H1 (cell line): ENCODE results near the gene CDK15. TPM values are rescaled to one million over a fixed set of nuclear protein-coding genes. Genes with fewer than 3 reads are reported as not detected.

ENCODE experiments used
- ATF2 ChIP-seq: IDR thresholded peaks from 2 replicates; pipeline ENCODE4 v1.6.1; 2012; ENCODE audit warnings: low read length, inconsistent platforms
- polyA plus RNA-seq, 7 experiments: library from polyadenylated mRNA; depleted of rRNA in 3 of 7; stranded (reverse) in 5 of 7; unstranded in 2 of 7; fragments of >200 nt in 5 of 7; fragments of 200-250 nt in 2 of 7; gene quantifications; 1 replicate in 5 of 7; 2 replicates in 1 of 7; 4 replicates in 1 of 7; pipeline versions ENCODE4 v1.2.1 to v1.2.3, GENCODE V29; 2011 to 2013; ENCODE audit warnings: missing spikeins in 2 of 7, mixed read lengths in 2 of 7
- total RNA-seq: library from RNA; stranded (reverse); fragmentation: NEBNext Ultra II Directional; extraction: Animal tissue kit (Norgen Biotek cat#: 25700); gene quantifications from 2 replicates; pipeline ENCODE4 v1.2.1, GENCODE V29; 2021

Gene CDK15
- total and polyA plus RNA-seq, 2 of the 8 experiments (the other 6 are each of a cell fraction or from before 2014, with no cell fraction given), result 0.03 TPM; not detected in 1

DNA sequence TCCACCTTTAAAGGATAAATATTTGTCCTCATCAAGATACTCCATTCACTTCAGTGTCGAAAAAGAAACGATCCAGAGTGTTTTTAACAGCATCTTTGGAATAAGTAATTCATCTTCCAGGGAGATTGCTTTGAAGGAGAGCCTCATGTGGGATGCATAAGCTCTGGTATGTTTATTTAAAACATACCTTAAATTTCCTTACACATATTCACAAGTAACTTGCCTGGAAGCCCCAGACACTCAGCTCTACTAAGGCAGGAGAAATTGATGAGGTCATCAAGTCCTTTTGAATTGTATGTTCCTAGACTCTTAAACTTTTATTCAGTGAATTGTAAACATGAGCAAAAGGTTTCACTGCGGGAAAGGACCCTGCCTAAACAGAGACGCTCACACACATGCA, 103.0 kb downstream of the CDK15 start (continued):
- TF ChIP-seq ATF2, result no peak
